SK-N-SH (cell line): ENCODE measurements around the gene DYNC1LI2. TPM values are rescaled to one million over a fixed set of nuclear protein-coding genes. Genes with fewer than 3 reads are reported as not detected.

ENCODE experiments used
- CTCF ChIA-PET: fragments of 300-600, 350-600 bp; formaldehyde crosslinking; extraction: SDS; loops from one replicate; lab custom pipeline; 2021; lab: Yijun Ruan, JAX
- POLR2A ChIA-PET: fragments of 350-600 bp; sonication (Branson Sonifier 250); formaldehyde crosslinking; extraction: SDS; loops from one replicate; lab custom pipeline; 2020; ENCODE audit warnings: antibody characterized with exemption, inconsistent platforms; lab: Yijun Ruan, JAX
- DNase-seq: peaks from one replicate; pipeline ENCODE4 v3.0.0; 2012
- H2AFZ ChIP-seq: fragments of 200-600 bp; sonication (generic); 2 replicates; pipeline ENCODE4 v1.8.1; 2016; ENCODE audit warnings: antibody characterized with exemption, mild to moderate bottlenecking, low read depth
- H3F3A ChIP-seq: fragments of 200-600 bp; sonication (generic); replicated peaks from 2 replicates; pipeline ENCODE3; 2016; ENCODE audit warnings: antibody characterized with exemption, mild to moderate bottlenecking; ENCODE audit not compliant: insufficient read depth
- H3K27ac ChIP-seq, 2 experiments: fragments of 200-500 bp in 1 of 2; fragments of 200-600 bp in 1 of 2; sonication (Bioruptor generic) in 1 of 2; sonication (generic), shearing (Covaris generic) in 1 of 2; 2 replicates each; pipeline versions ENCODE4 v1.5.1 to v1.6.1; 2014 to 2016; ENCODE audit warnings: low read depth in 2 of 2, inconsistent platforms in 1 of 2, low read length in 1 of 2, mild to moderate bottlenecking in 1 of 2, mixed read lengths in 1 of 2
- H3K27me3 ChIP-seq: fragments of 200-600 bp; sonication (generic), shearing (Covaris generic); 2 replicates; pipeline ENCODE4 v1.6.1; 2016; ENCODE audit warnings: mixed run types; ENCODE audit not compliant: insufficient read depth
- H3K36me3 ChIP-seq, 2 experiments: fragments of 200-500 bp in 1 of 2; fragments of 200-600 bp in 1 of 2; sonication (Bioruptor generic) in 1 of 2; sonication (generic) in 1 of 2; replicated peaks in 1 of 2; 2 replicates each; pipeline versions ENCODE3 to v1.5.1; 2014 to 2016; ENCODE audit warnings: low read length in 1 of 2, mild to moderate bottlenecking in 1 of 2; ENCODE audit not compliant: insufficient read depth in 2 of 2, control insufficient read depth in 1 of 2
- H3K4me1 ChIP-seq, 2 experiments: fragments of 200-500 bp in 1 of 2; fragments of 200-600 bp in 1 of 2; sonication (Bioruptor generic) in 1 of 2; sonication (generic), shearing (Covaris generic) in 1 of 2; 2 replicates each; pipeline versions ENCODE4 v1.5.1 to v1.6.1; 2014 to 2016; ENCODE audit warnings: low read depth in 1 of 2, low read length in 1 of 2, mixed run types in 1 of 2; ENCODE audit not compliant: insufficient read depth in 2 of 2, control insufficient read depth in 1 of 2
- H3K4me2 ChIP-seq: fragments of 200-600 bp; sonication (generic), shearing (Covaris generic); 2 replicates; pipeline ENCODE4 v1.6.1; 2017; ENCODE audit warnings: mixed run types
- H3K4me3 ChIP-seq, 2 experiments: fragments of 200-500 bp in 1 of 2; fragments of 200-600 bp in 1 of 2; sonication (Bioruptor generic) in 1 of 2; sonication (generic), shearing (Covaris generic) in 1 of 2; 2 replicates each; pipeline versions ENCODE4 v1.5.1 to v1.8.1; 2014 to 2016; ENCODE audit warnings: low read depth in 2 of 2, inconsistent platforms in 1 of 2, low read length in 1 of 2, mild to moderate bottlenecking in 1 of 2, mixed read lengths in 1 of 2, moderate library complexity in 1 of 2
- H3K79me2 ChIP-seq: fragments of 200-600 bp; sonication (generic); 2 replicates; pipeline ENCODE4 v1.8.1; 2017; ENCODE audit warnings: mild to moderate bottlenecking; ENCODE audit not compliant: insufficient read depth
- H3K9ac ChIP-seq: fragments of 200-600 bp; sonication (generic); 2 replicates; pipeline ENCODE4 v1.6.1; 2017; ENCODE audit warnings: mixed run types
- H3K9me2 ChIP-seq: fragments of 200-600 bp; sonication (generic); 2 replicates; pipeline ENCODE4 v1.6.1; 2017; ENCODE audit warnings: mixed run types
- H3K9me3 ChIP-seq: fragments of 200-600 bp; sonication (generic); 2 replicates; pipeline ENCODE4 v1.6.1; 2017; ENCODE audit warnings: mixed run types, mild to moderate bottlenecking, moderate library complexity
- H4K20me1 ChIP-seq: fragments of 200-600 bp; sonication (generic); 2 replicates; pipeline ENCODE4 v1.6.1; 2017; ENCODE audit warnings: mild to moderate bottlenecking, mixed run types; ENCODE audit not compliant: insufficient read depth
- EZH2phosphoT487 ChIP-seq: fragments of 200-600 bp; sonication (generic); IDR thresholded peaks from 2 replicates; pipeline ENCODE4 v1.6.1; 2017; ENCODE audit warnings: low read depth, mixed run types, mild to moderate bottlenecking, antibody characterized with exemption, moderate library complexity, borderline replicate concordance
- FOXM1 ChIP-seq: IDR thresholded peaks from 2 replicates; pipeline ENCODE4 v1.4.0; 2012; ENCODE audit warnings: low read depth, mild to moderate bottlenecking
- GABPA ChIP-seq: IDR thresholded peaks from 2 replicates; pipeline ENCODE4 v1.4.0; 2012; ENCODE audit warnings: low read depth, mild to moderate bottlenecking
- GATA2 ChIP-seq: sonication (generic); formaldehyde crosslinking; IDR thresholded peaks from 2 replicates; pipeline ENCODE4 v1.5.0; 2020; ENCODE audit warnings: mild to moderate bottlenecking, missing genetic modification reagents
- MEF2A ChIP-seq: IDR thresholded peaks from 2 replicates; pipeline ENCODE4 v1.4.0; 2012; ENCODE audit warnings: low read depth, borderline replicate concordance
- NFIC ChIP-seq: IDR thresholded peaks from 2 replicates; pipeline ENCODE4 v1.4.0; 2012; ENCODE audit warnings: borderline replicate concordance
- RAD21 ChIP-seq: IDR thresholded peaks from 2 replicates; pipeline ENCODE4 v1.6.1; 2012; ENCODE audit warnings: mild to moderate bottlenecking, low read length
- SMC3 ChIP-seq: IDR thresholded peaks from 2 replicates; pipeline ENCODE4 v1.6.1; 2012; ENCODE audit warnings: low read depth, low read length, improper control_type of control experiment
- TEAD4 ChIP-seq: IDR thresholded peaks from 2 replicates; pipeline ENCODE4 v1.4.0; 2012; ENCODE audit warnings: mild to moderate bottlenecking, borderline replicate concordance; ENCODE audit not compliant: insufficient read depth
- WGBS: methylation state at CpG from one replicate; pipeline ENCODE4 v1.1.6; 2017; ENCODE audit warnings: low lambda C conversion rate; 5-methylcytosine and 5-hydroxymethylcytosine counted together
- polyA plus RNA-seq, 3 experiments: library from polyadenylated mRNA; depleted of rRNA; stranded (reverse); fragments of >200 nt; gene quantifications; 2 replicates each; pipeline ENCODE4 v1.2.3, GENCODE V29; 2012
- TF ChIP-seq, protein P1 (sequence below): IDR thresholded peaks from 2 replicates; pipeline ENCODE4 v1.4.0; 2012; ENCODE audit warnings: low read depth, borderline replicate concordance
- TF ChIP-seq, protein P2 (sequence below): fragments of 200-600 bp; sonication (generic); IDR thresholded peaks from 2 replicates; pipeline ENCODE4 v1.6.1; 2017; ENCODE audit warnings: antibody characterized with exemption, mild to moderate bottlenecking, moderate library complexity
- TF ChIP-seq, protein P3 (sequence below): IDR thresholded peaks from 2 replicates; pipeline ENCODE4 v1.6.1; 2012; ENCODE audit warnings: mild to moderate bottlenecking, low read depth, low read length, moderate library complexity
- TF ChIP-seq, protein P4 (sequence below): IDR thresholded peaks from 2 replicates; pipeline ENCODE4 v1.4.0; 2012; ENCODE audit warnings: low read depth, borderline replicate concordance

DYNC1LI2 gene
- polyA plus RNA-seq, 1 of the 3 experiments (the other 2 are of a cell fraction) = 33.1 TPM

DNA sequence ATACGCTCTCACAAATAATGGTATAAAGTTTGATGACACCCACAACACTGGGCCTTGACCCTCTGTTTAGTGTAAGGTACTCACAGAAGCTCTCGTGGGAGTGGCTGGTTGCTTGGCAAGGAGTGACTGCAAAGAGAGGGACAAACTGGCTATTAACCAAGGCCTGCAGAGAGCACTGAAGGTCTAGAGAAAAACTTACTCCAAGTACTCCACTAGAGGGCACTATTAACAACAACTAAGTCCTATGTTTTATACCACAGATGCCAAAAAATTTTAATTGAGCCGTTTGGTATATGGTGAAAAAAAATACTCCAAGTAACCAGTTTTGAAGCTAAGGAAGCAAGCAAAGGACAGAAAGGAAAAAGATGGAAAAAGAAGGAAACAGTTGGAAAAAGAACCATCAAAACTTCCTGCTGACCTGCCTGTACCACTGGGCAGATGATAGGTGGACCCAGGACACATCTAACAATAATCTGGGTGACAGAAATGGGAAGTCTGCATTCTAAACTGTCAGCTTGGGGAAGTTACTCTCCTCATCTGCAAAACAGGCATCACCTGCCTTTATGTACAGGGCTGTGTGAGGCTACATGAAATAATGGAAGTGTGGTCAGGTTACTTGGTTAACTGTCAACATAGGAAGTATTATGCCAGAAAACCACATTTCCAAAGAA lies 23.2 kb downstream of the DYNC1LI2 start:
- no peak for TF ChIP-seq MEF2A
- TF ChIP-seq, protein P1, sequence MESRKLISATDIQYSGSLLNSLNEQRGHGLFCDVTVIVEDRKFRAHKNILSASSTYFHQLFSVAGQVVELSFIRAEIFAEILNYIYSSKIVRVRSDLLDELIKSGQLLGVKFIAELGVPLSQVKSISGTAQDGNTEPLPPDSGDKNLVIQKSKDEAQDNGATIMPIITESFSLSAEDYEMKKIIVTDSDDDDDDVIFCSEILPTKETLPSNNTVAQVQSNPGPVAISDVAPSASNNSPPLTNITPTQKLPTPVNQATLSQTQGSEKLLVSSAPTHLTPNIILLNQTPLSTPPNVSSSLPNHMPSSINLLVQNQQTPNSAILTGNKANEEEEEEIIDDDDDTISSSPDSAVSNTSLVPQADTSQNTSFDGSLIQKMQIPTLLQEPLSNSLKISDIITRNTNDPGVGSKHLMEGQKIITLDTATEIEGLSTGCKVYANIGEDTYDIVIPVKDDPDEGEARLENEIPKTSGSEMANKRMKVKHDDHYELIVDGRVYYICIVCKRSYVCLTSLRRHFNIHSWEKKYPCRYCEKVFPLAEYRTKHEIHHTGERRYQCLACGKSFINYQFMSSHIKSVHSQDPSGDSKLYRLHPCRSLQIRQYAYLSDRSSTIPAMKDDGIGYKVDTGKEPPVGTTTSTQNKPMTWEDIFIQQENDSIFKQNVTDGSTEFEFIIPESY = no peak
- peak; percentile 45 for TF ChIP-seq SMC3
- TF ChIP-seq, protein P2, sequence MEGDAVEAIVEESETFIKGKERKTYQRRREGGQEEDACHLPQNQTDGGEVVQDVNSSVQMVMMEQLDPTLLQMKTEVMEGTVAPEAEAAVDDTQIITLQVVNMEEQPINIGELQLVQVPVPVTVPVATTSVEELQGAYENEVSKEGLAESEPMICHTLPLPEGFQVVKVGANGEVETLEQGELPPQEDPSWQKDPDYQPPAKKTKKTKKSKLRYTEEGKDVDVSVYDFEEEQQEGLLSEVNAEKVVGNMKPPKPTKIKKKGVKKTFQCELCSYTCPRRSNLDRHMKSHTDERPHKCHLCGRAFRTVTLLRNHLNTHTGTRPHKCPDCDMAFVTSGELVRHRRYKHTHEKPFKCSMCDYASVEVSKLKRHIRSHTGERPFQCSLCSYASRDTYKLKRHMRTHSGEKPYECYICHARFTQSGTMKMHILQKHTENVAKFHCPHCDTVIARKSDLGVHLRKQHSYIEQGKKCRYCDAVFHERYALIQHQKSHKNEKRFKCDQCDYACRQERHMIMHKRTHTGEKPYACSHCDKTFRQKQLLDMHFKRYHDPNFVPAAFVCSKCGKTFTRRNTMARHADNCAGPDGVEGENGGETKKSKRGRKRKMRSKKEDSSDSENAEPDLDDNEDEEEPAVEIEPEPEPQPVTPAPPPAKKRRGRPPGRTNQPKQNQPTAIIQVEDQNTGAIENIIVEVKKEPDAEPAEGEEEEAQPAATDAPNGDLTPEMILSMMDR = peak; percentile 75
- TF ChIP-seq RAD21 = peak; percentile 63
- 36% methylated on average over 3 of the region's 3 CpGs for WGBS
- no peaks in the 10 kb centered on the region for H3K9me2 ChIP-seq
- H4K20me1 ChIP-seq = peaks cover 8% of the 10 kb centered on the region
- peak overlapping the region in 1 of 2 experiments; percentile 30; a peak in 1 of 4 replicates for H3K27ac ChIP-seq
- CTCF ChIA-PET = interaction anchor here (0.6 to 5.8 kb wide), 42 partner anchors 11 to 331 kb away, joined by 3 to 54 read pairs (median 4); partner anchors contain the start of genes DYNC1LI2 and NAE1
- H3K36me3 ChIP-seq = peaks cover 70 to 81% of the 10 kb centered on the region in 2 experiments
- H3K79me2 ChIP-seq = no peaks in the 10 kb centered on the region; the same call in 1 of the 2 replicates
- no peaks in the 10 kb centered on the region for H3K9me3 ChIP-seq
- no peaks in the 10 kb centered on the region for H3K4me1 ChIP-seq
- H3F3A ChIP-seq = peaks cover 19% of the 10 kb centered on the region
- H3K4me2 ChIP-seq = no peak overlapping the region
- no peaks in the 10 kb centered on the region for H3K27me3 ChIP-seq
- DNase-seq = peak; percentile 59
- no peak overlapping the region for H3K9ac ChIP-seq
- no peak overlapping the region for H3K4me3 ChIP-seq
- POLR2A ChIA-PET = interaction anchor here (1.3 kb wide), 1 partner anchor 9 kb away, joined by 4 read pairs; no protein-coding TSS in a partner anchor
- no peak overlapping the region for H2AFZ ChIP-seq

DNA sequence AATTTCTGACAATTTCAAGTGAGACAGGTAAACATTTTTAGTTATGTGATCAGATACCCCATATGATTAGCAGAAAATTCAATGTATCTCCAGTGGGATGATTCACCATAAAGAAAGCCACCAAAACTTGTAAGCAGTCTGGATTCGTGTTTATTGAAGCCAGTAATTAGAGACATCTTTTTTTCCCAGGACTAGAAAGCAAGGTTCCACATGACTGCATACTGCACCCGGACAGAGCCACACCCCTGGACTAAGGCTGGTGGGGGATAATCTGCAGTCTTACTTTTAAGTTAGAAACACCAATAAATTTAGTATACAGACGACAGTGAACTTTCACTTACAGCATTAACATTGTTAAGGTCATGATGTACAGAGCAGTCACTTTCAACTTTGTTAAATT lies 30.6 kb downstream of the DYNC1LI2 start:
- H3K27me3 ChIP-seq = no peaks in the 10 kb centered on the region
- peaks cover 0 to 5% of the 10 kb centered on the region in 2 experiments; a peak in 1 of 4 replicates for H3K4me1 ChIP-seq
- CTCF ChIA-PET = interaction anchor here (1.8 to 2.7 kb wide), 2 partner anchors 31 to 147 kb away, joined by 7 to 11 read pairs; partner anchors contain the start of gene DYNC1LI2
- no peaks in the 10 kb centered on the region for H3K79me2 ChIP-seq
- peaks cover 39% of the 10 kb centered on the region for H3F3A ChIP-seq
- no peak overlapping the region for H3K4me2 ChIP-seq
- WGBS = 81% methylated on average over 3 of the region's 3 CpGs
- H3K9me2 ChIP-seq = no peaks in the 10 kb centered on the region
- H2AFZ ChIP-seq = no peak overlapping the region
- H3K36me3 ChIP-seq = peaks cover 49 to 52% of the 10 kb centered on the region in 2 experiments
- H3K9ac ChIP-seq = no peak overlapping the region
- no peaks in the 10 kb centered on the region; the same call in 1 of the 2 replicates for H4K20me1 ChIP-seq
- no peaks in the 10 kb centered on the region for H3K9me3 ChIP-seq
- DNase-seq = no peak
- H3K4me3 ChIP-seq = no peak overlapping the region
- POLR2A ChIA-PET = no interaction called here
- H3K27ac ChIP-seq = no peak overlapping the region
- TF ChIP-seq RAD21 (no peak), GABPA (no peak), FOXM1 (no peak), EZH2phosphoT487 (no peak), NFIC (no peak), TEAD4 (no peak), GATA2 (no peak)
- TF ChIP-seq, protein P3, sequence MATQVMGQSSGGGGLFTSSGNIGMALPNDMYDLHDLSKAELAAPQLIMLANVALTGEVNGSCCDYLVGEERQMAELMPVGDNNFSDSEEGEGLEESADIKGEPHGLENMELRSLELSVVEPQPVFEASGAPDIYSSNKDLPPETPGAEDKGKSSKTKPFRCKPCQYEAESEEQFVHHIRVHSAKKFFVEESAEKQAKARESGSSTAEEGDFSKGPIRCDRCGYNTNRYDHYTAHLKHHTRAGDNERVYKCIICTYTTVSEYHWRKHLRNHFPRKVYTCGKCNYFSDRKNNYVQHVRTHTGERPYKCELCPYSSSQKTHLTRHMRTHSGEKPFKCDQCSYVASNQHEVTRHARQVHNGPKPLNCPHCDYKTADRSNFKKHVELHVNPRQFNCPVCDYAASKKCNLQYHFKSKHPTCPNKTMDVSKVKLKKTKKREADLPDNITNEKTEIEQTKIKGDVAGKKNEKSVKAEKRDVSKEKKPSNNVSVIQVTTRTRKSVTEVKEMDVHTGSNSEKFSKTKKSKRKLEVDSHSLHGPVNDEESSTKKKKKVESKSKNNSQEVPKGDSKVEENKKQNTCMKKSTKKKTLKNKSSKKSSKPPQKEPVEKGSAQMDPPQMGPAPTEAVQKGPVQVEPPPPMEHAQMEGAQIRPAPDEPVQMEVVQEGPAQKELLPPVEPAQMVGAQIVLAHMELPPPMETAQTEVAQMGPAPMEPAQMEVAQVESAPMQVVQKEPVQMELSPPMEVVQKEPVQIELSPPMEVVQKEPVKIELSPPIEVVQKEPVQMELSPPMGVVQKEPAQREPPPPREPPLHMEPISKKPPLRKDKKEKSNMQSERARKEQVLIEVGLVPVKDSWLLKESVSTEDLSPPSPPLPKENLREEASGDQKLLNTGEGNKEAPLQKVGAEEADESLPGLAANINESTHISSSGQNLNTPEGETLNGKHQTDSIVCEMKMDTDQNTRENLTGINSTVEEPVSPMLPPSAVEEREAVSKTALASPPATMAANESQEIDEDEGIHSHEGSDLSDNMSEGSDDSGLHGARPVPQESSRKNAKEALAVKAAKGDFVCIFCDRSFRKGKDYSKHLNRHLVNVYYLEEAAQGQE = no peak
- TF ChIP-seq, protein P2 = no peak
- TF ChIP-seq, protein P4, sequence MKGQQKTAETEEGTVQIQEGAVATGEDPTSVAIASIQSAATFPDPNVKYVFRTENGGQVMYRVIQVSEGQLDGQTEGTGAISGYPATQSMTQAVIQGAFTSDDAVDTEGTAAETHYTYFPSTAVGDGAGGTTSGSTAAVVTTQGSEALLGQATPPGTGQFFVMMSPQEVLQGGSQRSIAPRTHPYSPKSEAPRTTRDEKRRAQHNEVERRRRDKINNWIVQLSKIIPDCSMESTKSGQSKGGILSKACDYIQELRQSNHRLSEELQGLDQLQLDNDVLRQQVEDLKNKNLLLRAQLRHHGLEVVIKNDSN = no peak
